ENCODE data around the gene QPCTL. TPM values are rescaled to one million over a fixed set of nuclear protein-coding genes. Genes with fewer than 3 reads are reported as not detected.
A peak's percentile ranks its signal among the peaks of the same experiment; 100 is the strongest.

QPCTL gene
- total RNA-seq, 1 donor from 2014 or later, result 9.1 TPM

DNA sequence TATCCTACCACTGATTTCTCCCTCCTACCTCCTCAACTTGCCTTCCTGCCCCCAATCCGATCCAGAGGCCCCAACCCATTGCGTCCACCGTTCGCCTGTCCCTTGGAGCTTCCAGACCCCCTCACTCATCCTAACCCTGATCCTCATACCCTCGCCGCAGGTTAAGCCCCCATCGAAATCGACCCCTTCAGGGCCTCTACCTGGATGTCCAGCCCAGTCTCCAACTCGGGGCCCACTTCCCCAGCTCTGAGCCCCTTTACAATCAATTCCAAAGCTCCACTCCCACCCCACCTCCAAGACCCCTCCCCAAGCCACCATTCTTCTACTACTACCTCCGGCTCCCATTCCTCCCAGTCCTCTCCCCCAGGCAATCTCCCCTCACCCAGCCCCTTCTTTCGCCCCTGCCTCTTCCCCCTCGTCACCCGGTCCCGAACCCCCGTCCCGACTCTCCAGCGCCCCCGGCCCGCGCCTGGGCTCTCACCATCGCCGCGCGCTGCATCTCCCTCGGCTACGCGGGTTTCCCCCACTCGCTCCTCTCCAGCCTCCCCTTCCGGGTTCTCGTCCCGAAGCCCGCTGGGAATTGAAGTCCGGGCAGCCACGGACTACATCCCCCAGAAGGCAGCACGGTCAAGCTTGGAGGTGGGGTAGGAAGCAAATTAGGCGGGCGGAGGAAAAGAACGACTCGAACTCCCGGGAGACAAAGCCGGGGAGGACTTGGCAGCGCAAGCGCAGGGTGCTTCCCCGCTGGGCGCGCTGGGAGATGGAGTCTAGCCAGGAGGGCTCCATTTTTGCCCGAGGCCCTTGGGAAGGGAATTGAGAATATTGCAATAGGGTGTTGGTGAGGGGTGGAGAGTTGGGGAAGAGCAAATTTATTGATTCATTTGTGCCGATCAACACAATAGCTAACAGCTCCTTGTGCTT is 38.2 kb downstream of the QPCTL start, which contains the start of gene FBXO46:
FBXO46 (minus strand) TSS at position 529 of the 921 bp plus-strand sequence. CDS start 17,401 bp downstream, outside the sequence.
- H3K27me3 Mint-ChIP-seq (ENCODE audit: low read depth), result no peaks in the 10 kb centered on the region
- DNase-seq (ENCODE audit: low spot score in 2 of 2, unreplicated experiment in 2 of 2), result peak; percentile 91 to 93
- no peaks in the 10 kb centered on the region for H3K9me3 Mint-ChIP-seq
- no peak for TF ChIP-seq CTCF (IDR thresholded peaks at IDR 0.05; ENCODE audit: unreplicated experiment)
- H3K27ac Mint-ChIP-seq, result peak within 1 kb of the TSS; percentile 76
- peak within 1 kb of the TSS; percentile 89 for H3K4me3 Mint-ChIP-seq
- no peaks in the 10 kb centered on the region for H3K36me3 Mint-ChIP-seq
- peaks cover 14% of the 10 kb centered on the region for H3K4me1 Mint-ChIP-seq

DNA sequence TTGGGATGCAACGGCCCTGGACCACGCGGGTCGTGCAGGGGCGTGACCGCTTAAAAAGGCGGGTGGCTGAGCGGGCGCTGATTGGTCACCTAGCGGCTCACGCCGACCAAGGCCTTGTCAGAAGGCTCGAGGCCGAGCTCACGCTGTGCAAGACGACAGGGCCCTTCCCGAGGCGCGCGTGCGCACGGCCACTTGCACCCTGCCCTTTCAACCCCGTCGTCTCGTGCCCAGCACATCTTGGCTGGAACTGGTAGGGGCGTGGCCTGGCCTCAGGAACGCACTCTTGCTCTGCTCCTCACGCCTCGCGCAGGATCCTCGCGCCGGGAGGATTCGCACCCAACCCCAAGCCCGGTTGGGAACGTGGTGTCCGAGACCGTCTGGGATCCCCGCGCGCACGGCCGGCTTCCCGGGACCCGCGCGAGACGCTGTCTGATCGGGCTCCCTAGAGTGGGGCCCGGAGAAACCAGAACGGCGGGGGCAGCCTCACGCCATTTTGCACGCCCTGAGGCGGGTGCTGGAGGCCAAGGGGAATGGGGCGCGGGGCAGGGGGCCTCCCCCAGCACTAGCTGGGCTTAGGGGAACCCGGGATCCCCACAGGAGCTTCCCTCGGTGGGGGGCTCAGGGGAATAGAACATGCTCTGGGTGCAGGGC is 40.8 kb downstream of the QPCTL start, which contains the start of gene MEIOSIN:
MEIOSIN (plus strand) TSS at position 280 of the 651 bp plus-strand sequence. CDS start 1,938 bp downstream, outside the sequence.
- Mint-ChIP-seq H3K27me3 (ENCODE audit: low read depth) (no peaks in the 10 kb centered on the region), H3K27ac (no peak within 1 kb of the TSS), H3K4me3 (no peak within 1 kb of the TSS), H3K36me3 (no peaks in the 10 kb centered on the region), H3K9me3 (no peaks in the 10 kb centered on the region), H3K4me1 (peaks cover 14% of the 10 kb centered on the region)
- DNase-seq (ENCODE audit: low spot score in 2 of 2, unreplicated experiment in 2 of 2), result no peak
- no peak for TF ChIP-seq CTCF (IDR thresholded peaks at IDR 0.05; ENCODE audit: unreplicated experiment)

DNA sequence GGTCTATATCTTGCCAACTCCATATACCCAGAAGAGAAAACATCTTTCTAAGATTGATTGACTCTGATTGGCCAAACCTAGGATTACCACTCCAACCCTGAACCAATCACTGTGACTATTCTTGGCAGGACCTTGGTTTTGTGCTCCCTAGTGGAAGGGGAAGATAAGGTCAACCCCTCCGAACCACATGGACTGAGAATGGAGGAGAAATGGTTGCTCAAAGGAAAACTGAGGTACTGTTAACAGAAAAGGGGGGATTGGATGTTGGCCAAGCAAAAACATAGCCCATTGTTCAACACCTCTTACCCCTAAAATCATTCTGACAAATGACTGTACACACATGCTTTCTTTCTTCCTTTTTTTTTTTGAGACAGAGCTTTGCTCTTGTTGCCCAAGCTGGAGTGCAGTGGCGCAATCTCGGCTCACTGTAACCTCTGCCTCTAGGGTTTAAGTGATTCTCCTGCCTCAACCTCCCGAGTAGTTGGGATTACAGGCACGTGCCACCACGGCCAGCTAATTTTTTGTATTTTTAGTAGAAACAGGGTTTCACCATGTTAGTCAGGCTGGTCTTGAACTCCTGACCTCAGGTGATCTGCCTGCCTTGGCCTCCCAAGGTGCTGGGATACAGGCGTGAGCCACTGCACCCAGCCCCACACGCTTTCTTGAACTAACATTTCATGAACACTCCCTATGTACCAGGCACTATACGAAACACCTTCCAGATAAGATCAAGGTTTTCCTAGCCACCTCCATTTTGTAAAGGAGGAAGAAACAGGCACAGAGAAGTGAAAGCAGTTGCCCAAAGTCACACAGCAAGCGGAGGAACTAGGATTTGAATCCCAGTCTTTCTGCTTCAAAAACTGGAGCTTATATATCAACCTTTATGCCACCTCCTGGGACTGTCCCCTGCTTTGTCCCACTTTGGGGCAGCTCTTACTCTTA is 47.3 kb downstream of the QPCTL start:
- no peaks in the 10 kb centered on the region for H3K27me3 Mint-ChIP-seq (ENCODE audit: low read depth)
- H3K4me3 Mint-ChIP-seq, result no peak overlapping the region
- H3K36me3 Mint-ChIP-seq, result no peaks in the 10 kb centered on the region

GRCh38 chr19:45742969-45743368 is 50.5 kb downstream of the QPCTL start:
- no peak overlapping the region for H3K4me3 Mint-ChIP-seq
- TF ChIP-seq CTCF (IDR thresholded peaks at IDR 0.05; ENCODE audit: unreplicated experiment), result no peak
- H3K36me3 Mint-ChIP-seq, result no peaks in the 10 kb centered on the region
- H3K27ac Mint-ChIP-seq, result no peak overlapping the region
- H3K4me1 Mint-ChIP-seq, result no peaks in the 10 kb centered on the region
- H3K27me3 Mint-ChIP-seq (ENCODE audit: low read depth), result peaks cover 2% of the 10 kb centered on the region
- DNase-seq (ENCODE audit: low spot score in 2 of 2, unreplicated experiment in 2 of 2), result no peak
- no peaks in the 10 kb centered on the region for H3K9me3 Mint-ChIP-seq

More for the DNA sequence above, 47.3 kb downstream of the QPCTL start:
- DNase-seq (ENCODE audit: low spot score in 2 of 2, unreplicated experiment in 2 of 2), result no peak
- no peak for TF ChIP-seq CTCF (IDR thresholded peaks at IDR 0.05; ENCODE audit: unreplicated experiment)
- no peaks in the 10 kb centered on the region for H3K4me1 Mint-ChIP-seq
- no peaks in the 10 kb centered on the region for H3K9me3 Mint-ChIP-seq
- H3K27ac Mint-ChIP-seq, result no peak overlapping the region

GRCh38 chr19:45745606-45746005 is 53.1 kb downstream of the QPCTL start:
- no peaks in the 10 kb centered on the region for H3K4me1 Mint-ChIP-seq
- no peaks in the 10 kb centered on the region for H3K36me3 Mint-ChIP-seq
- no peak for TF ChIP-seq CTCF (IDR thresholded peaks at IDR 0.05; ENCODE audit: unreplicated experiment)
- H3K4me3 Mint-ChIP-seq, result no peak overlapping the region
- peaks cover 2% of the 10 kb centered on the region for H3K27me3 Mint-ChIP-seq (ENCODE audit: low read depth)
- H3K27ac Mint-ChIP-seq, result no peak overlapping the region
- no peaks in the 10 kb centered on the region for H3K9me3 Mint-ChIP-seq
- DNase-seq (ENCODE audit: low spot score in 2 of 2, unreplicated experiment in 2 of 2), result no peak

Data from mesothelial cell of epicardium (in vitro differentiated cells).